Stomach (tissue), 4 donors: ENCODE measurements around the gene LOXL3.

Experiments used
- CTCF ChIP-seq, 7 experiments: fragments of 450-650 bp in 4 of 7; fragments of 200-600 bp in 3 of 7; sonication (generic) in 3 of 7; IDR thresholded peaks; one replicate each; pipeline ENCODE4 v1.5.1; 2016 to 2019; ENCODE audit warnings: antibody characterized with exemption in 7 of 7, control low read depth in 2 of 7, mild to moderate bottlenecking in 1 of 7
- POLR2A ChIP-seq, 4 donors: fragments of 450-650 bp; IDR thresholded peaks; one replicate each; pipeline ENCODE4 v1.6.1; 2016; ENCODE audit warnings: antibody characterized with exemption in 4 of 4, control low read depth in 2 of 4, mild to moderate bottlenecking in 1 of 4, moderate library complexity in 1 of 4

GRCh38 chr2:74582184-74582583, 28.4 kb upstream of the LOXL3 start:
- TF ChIP-seq CTCF (IDR thresholded peaks at IDR 0.05) = no peak
- TF ChIP-seq POLR2A (IDR thresholded peaks at IDR 0.05) = no peak
